Vagina (tissue), 2 donors: ENCODE results near the gene TEAD4.

ENCODE experiments used
- CTCF ChIP-seq, 3 experiments: fragments of 450-650 bp in 2 of 3; fragments of 200-600 bp in 1 of 3; sonication (generic) in 1 of 3; IDR thresholded peaks; one replicate each; pipeline ENCODE4 v1.5.1; 2017 to 2019; ENCODE audit warnings: antibody characterized with exemption in 3 of 3, mild to moderate bottlenecking in 2 of 3, moderate library complexity in 2 of 3
- POLR2A ChIP-seq, 2 donors: fragments of 450-650 bp; IDR thresholded peaks; one replicate each; pipeline ENCODE4 v1.6.1; 2017; ENCODE audit warnings: antibody characterized with exemption in 2 of 2, mild to moderate bottlenecking in 2 of 2, moderate library complexity in 2 of 2

DNA sequence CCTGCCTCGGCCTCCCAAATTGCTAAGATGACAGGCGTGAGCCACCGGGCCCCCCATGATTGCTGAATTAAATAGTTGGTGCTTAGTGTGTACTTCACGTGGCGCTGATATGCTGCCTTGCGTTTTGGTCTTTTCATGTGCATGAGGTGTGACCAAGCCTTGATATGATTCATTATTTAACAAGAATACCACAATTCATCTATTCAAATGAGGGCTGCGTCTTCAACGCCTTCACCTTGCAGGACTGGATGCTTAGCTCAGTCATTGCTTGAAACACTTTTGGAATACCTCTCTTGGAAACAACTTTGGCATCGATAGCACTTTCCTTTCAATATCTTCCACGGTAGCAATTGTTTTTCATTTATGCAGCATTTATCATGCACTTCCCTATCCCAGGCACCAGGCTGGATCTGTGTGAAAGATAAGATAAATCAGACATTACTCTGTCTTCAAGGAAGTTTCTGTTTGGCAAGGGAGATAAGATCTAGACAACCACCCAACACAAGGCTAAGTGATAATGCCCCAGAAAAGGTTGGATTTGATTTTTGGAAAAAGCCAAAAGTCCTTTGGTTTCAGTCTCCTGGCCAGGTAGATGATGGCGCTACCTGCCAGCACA, 1.3 kb upstream of the TEAD4 start:
- TF ChIP-seq CTCF (IDR thresholded peaks at IDR 0.05) (no peak), POLR2A (IDR thresholded peaks at IDR 0.05) (no peak)
